Activated CD4-positive, alpha-beta T cell treated with anti-CD3 and anti-CD28 coated beads for 24 hours (primary cell): ENCODE results near the gene MUC5AC.
"Not testable (repeated sequence)": the region's sequence is repeated elsewhere in the genome, so short reads cannot be mapped to it uniquely, and the experiment has no call there.

Source experiments
- DNase-seq, 2 donors: peaks; one replicate each; pipeline ENCODE4 v3.0.0-alpha.2; 2020; ENCODE audit warnings: low read depth in 2 of 2

The MUC5AC gene, protein sequence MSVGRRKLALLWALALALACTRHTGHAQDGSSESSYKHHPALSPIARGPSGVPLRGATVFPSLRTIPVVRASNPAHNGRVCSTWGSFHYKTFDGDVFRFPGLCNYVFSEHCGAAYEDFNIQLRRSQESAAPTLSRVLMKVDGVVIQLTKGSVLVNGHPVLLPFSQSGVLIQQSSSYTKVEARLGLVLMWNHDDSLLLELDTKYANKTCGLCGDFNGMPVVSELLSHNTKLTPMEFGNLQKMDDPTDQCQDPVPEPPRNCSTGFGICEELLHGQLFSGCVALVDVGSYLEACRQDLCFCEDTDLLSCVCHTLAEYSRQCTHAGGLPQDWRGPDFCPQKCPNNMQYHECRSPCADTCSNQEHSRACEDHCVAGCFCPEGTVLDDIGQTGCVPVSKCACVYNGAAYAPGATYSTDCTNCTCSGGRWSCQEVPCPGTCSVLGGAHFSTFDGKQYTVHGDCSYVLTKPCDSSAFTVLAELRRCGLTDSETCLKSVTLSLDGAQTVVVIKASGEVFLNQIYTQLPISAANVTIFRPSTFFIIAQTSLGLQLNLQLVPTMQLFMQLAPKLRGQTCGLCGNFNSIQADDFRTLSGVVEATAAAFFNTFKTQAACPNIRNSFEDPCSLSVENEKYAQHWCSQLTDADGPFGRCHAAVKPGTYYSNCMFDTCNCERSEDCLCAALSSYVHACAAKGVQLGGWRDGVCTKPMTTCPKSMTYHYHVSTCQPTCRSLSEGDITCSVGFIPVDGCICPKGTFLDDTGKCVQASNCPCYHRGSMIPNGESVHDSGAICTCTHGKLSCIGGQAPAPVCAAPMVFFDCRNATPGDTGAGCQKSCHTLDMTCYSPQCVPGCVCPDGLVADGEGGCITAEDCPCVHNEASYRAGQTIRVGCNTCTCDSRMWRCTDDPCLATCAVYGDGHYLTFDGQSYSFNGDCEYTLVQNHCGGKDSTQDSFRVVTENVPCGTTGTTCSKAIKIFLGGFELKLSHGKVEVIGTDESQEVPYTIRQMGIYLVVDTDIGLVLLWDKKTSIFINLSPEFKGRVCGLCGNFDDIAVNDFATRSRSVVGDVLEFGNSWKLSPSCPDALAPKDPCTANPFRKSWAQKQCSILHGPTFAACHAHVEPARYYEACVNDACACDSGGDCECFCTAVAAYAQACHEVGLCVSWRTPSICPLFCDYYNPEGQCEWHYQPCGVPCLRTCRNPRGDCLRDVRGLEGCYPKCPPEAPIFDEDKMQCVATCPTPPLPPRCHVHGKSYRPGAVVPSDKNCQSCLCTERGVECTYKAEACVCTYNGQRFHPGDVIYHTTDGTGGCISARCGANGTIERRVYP (N-terminal part only)

DNA sequence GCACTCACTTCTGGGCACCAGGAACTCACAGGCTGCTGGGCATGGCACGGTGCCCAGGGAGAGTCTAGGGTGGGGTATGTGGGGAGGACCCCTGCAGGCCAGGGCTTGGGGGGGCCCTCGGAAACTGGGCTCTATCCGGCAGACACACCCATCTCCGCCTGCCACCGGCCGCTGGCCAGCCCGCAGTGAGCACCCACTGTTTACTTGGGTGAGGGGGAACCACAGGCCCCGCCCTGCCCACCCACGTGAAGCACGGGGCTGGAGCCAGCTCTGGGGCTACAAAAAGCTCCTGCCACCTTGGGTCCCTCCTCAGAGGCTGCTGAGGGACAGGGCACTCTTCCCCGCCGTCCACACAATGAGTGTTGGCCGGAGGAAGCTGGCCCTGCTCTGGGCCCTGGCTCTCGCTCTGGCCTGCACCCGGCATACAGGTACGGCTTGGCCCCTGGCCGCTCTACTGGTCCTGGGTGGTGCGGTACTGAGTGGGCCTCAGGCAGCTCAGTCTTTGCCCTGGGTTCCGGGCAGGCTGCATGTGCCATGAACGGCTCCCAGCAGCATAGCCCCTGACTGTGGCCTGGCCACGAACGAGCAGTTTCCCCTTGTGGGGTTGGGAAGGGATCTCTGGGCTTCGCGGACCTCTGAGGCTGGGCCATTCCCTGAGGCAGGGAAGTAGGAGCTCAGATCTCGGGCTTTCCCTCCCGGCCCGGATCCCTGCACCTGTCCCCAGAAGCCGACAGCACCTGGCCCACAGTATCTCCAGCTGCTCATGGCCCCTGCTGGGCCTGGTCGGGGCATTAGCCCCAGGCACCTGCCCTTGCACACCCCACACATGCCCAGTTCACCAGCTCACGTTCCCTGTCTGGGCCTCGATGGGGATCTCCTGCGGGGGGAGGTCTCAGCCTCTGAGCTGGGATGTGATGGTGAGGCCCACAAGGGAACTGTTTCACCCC lies at the start of gene MUC5AC:
Gene MUC5AC (plus strand): TSS at position 309 of the 947 bp plus-strand sequence. CDS start 47 bp downstream, at position 356.
- no peak for DNase-seq

DNA sequence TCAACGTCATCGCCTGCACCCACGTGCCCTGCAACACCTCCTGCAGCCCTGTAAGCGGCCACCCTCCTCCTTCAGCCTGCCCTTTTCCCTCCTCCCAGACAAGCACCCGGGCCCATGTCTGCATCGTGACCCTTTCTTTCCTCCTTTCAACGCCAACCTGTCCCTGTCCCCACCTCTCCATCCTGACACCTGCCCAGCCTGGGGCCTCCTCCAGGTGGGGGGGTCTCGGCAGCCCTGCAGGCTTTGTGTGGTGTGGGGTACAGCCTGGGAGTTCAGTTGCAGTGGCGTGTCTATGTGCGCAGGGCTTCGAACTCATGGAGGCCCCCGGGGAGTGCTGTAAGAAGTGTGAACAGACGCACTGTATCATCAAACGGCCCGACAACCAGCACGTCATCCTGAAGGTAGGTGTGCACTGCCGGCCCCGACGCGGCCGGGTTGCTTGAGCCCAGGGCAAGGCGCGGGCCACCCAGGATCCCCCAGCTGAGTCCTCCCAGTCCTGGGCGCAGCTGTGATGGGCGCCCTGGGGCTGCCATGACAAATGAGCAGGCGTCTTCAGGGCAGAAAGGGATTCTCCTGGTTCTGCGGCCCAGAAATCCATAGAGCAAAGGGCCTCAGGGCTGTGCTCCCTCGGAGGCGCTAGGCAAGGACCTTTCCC lies 49.4 kb upstream of the MUC5AC start:
- DNase-seq = no peak

DNA sequence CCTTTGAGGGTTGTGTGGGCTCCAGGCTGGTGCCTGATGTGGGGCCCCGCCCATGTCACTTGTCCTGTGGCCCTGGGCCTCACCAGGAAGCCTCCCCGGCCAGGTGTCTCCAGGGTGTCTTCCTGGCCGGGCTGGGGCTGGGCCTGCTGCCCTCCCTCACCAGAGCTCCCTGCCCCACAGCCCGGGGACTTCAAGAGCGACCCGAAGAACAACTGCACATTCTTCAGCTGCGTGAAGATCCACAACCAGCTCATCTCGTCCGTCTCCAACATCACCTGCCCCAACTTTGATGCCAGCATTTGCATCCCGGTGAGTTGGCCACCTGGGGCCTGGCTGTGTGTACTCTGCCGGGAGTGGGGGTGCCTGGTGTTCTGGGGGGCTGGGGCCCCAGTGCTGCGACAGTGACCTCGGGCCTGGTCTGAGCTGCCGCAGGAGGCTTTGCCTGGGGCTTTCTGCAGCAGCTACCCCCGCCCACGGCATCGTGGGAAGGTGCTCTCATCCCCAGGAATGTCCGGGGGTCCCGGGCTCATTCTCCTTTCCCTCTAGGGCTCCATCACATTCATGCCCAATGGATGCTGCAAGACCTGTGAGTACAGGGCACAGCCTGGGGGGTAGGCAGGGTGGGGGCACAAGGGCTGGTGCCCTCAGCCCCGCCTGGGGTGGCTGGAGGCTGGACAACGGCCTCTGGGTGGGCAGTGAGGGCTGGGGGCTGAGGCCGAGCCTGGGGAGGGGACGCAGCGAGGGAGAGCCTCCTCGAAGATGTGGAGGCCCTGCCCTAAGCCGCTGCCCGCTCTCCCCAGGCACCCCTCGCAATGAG lies 48.4 kb upstream of the MUC5AC start:
- DNase-seq = no peak

DNA sequence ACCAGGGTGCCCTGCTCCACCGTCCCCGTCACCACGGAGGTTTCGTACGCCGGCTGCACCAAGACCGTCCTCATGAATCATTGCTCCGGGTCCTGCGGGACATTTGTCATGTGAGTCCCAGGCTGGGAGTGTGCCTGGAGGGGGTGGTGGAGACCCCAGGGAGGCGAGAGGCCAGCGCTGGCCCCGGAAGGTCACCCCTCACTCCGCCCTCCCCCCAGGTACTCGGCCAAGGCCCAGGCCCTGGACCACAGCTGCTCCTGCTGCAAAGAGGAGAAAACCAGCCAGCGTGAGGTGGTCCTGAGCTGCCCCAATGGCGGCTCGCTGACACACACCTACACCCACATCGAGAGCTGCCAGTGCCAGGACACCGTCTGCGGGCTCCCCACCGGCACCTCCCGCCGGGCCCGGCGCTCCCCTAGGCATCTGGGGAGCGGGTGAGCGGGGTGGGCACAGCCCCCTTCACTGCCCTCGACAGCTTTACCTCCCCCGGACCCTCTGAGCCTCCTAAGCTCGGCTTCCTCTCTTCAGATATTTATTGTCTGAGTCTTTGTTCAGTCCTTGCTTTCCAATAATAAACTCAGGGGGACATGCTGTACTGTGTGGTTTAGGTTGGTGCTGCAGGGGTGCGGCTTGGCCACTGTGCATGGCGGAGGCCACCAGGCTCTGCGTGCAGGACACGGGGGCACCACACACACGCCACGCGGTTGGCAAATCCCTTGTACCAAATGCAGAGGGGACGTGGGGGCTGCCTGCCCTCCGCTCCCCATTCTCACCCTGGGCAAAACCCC lies 47.6 kb upstream of the MUC5AC start:
- DNase-seq = no peak

DNA sequence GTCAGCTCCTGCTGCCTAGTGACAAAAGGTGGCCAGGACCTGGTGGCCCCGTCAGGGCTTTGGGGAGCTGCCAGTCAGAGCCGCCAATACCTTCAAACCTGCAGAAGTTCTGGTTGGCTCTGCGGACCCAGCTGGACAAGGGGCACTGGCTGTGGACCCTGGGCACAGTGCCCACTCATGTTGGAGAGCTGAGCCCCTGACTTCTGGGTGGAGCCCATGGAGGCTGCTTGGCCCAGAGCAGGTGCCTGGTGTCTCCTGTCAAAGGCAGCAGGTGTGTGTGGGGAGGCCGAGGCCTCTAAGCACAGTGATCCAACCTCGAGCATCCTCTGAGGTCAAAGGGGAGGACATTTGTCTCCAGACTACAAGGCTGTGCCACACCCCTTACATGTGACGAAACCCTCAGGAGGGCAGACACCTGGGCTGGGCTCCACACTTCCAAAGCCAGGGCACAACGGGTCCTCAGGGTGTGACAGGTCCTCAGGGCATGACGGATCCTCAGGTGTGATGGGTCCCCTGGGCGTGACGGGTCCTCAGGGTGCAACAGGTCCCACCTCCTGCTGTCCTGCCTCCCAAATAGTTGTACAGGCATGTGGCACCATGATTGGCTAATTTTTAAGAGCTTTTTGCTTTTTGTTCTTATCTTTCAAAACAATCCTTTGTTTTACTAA lies 46.1 kb upstream of the MUC5AC start:
- DNase-seq = no peak

DNA sequence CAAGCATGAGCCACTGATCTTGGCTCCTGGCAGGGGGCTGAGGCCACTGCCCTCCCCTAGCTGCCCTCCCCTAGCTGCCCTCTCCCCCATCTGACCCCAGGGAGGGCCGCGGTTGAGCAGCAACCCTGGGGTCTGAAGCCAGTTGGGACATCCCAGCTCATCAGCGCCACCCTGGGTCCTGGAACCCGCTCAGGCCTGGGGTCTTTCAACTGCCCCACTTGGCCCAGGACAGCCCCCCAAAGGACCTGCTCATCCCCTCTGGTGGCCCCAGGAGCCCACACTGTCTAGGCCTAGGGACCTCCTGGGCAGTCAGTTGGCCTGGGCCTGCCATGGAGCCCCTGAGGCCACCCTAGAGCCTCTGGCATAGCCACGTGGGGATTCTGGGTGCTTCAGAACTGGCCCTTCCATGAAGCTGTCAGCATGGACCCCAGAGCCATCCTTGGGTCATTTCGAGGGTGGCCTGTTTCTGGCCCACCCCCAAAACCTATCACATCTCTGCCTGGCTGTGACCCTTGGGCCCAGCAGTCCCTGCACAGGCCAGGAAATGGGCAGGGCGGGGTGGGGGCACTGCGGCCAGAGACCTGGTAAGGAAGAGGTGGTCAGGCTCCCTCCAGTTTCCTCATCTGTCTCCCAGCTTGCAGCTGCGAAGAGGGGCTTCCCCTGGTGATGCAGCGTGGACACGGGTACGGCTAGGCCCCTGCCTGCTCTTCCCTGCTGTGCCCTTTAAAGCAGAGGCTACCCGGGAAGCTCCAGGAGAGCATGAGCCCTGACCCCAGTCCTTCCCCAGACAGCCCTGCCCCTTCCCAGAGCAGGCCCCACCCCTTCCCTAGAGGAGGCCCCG lies 45.2 kb upstream of the MUC5AC start:
- no peak for DNase-seq

DNA sequence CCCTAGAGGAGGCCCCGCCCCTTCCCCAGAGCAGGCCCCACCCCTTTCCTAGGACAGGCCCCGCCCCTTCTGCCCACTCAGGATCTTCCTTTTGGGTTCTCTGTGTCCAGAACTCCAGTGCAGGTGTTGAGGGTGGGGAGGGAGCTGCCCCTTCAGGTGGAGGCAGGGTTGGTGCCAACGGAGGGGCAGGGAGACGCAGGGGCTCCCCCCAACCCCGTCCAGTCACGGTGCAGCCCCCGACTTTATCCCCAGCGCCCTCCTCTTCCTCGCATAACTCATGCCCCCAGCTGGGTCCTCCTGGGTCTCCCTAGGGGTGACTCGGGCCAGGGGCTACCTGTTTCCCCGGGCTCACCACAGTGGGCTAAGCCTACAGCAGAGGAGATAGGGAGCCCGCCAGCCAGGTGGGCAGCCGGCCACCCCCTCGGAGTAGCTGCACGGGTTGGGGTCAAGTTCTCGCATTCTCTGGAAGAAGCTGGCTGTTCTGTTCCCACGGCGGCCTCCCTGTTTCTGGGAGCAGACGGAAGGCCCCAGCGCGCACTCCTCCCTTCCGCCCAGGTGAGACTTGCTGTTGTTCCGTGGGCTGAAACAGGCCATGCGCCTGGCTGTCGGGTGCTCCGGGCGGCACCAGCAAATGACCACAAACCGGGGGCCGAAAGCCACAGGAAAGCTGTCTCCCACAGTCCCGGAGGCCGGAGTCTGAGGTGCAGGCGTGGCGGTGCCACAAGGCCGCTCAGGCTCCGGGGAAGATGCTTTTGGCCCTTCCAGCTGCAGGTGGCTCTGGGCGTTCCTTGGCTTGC lies 44.1 kb upstream of the MUC5AC start:
- DNase-seq = no peak

DNA sequence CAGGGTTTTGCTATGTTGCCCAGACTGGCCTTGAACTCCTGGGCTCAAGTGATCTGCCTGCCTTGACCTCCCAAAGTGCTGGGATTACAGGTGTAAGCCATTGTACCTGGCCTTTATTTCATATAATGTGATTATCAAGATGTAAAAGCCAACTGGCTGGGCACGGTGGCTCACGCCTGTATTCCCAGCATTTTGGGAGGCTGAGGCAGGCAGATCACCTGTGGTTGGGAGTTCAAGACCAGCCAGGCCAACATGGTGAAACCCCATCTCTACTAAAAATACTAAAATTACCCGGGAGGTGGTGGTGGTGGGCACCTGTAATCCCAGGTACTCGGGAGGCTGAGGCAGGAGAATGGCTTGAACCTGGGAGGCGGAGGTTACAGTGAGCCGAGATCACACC lies 42.5 kb upstream of the MUC5AC start:
- not testable (repeated sequence) for DNase-seq

DNA sequence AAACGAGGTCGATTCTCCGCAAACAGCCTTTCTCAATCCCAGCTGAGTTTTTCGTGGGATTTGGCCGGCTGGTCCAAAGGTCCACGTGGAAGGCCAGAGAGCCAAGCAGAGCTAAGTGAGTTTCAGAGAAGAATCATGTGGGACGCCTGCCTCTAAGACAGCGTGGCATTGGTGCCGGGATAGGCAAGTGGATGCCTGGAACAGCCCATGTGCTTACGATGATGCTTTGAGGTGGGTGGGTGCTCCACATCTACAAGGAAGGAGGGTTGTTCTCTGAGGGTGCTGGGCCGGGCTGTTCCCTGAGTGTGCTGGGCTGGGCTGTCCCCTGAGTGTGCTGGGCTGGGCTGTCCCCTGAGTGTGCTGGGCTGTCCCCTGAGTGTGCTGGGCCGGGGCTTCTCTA lies 41.6 kb upstream of the MUC5AC start:
- no peak for DNase-seq

DNA sequence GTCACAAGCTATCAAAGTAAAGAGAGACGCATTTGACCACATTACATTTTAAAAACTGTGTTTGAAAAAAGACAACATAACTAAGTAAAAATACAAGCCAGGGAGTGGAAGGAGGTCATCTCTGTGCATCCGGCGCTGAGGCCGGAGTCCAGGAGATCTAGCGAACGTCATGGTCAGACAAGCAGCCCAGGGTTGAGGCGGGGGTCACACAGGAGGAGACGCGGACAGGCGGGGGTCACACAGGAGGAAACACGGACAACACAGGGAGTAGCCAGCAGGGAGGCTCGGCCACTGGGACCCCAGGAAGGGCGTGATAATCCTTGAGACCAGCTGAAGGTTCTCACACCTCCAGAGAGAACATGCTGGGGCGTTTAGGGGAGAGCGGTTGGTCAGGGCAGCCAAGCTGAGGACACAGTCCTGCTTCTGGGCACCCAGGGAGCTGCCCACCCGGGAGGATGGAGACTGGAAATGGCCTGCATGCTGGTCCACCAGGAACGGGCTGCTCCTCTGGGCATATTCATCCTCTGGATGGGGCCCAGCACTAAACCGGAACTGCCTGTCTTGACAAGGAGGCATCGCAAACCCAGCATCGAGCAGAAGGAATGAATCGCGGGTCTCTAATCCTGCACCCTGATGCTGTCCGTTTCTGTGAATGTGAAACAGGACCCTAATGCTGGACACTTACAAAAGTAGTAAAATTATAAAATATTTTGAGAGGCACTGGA lies 40.9 kb upstream of the MUC5AC start:
- DNase-seq = no peak

DNA sequence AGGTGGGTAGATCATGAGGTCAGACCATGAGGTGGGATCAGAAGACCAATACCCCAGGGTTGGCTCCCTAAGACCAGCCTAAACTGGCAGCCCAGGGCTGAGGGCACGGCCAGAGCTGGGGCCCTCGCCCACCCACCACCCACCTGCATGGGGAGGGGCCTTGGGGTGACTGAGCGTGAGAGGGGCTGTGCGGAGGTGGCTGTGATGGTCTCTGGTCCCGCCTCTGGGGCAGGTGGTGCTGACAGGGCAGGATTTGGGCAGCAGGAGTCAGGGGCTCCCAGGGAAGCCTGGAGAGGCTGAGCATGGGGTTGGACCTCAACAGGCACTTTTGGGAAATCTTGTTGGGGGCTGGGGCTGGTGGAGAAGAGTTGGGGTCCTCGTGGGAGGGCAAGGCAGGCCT lies 39.8 kb upstream of the MUC5AC start:
- no peak for DNase-seq

DNA sequence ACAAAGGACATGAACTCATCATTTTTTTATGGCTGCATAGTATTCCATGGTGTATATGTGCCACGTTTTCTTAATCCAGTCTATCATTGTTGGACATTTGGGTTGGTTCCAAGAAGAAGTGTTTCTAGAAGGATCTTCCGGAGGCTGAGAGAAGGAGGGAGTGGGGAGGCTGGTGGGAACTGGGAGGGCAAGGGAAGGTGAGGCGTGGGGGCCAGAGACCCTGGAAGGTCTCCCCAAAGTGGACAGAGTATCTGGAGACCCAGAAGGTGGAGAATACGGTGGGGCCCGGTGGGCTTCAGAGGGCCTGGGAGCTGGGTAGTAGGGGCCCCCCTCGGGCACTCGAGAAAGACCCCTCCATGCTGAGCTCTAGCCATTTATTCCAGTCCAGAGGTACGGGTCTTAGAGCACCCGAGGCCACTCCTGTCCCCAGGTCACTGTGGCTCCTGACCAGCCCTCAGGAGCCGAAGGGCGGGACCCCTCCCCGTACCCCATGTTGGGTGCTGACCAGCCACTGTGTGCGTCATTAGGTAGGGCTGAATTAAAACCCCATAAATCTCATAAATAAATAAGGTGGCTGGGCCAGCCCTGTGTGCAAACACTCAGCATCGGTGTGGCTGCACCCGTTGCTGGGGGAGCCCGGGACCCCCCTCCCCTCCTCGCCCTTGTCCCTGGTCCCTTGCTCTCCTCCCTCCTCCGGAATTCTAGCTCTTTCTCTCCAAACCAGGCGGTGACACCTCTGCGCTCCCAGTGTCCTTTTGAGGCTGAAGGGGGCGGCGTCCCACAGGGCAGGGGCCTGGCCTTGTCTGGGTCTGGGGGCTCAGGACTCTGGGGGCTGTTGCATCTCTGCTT lies 38.8 kb upstream of the MUC5AC start:
- no peak for DNase-seq

DNA sequence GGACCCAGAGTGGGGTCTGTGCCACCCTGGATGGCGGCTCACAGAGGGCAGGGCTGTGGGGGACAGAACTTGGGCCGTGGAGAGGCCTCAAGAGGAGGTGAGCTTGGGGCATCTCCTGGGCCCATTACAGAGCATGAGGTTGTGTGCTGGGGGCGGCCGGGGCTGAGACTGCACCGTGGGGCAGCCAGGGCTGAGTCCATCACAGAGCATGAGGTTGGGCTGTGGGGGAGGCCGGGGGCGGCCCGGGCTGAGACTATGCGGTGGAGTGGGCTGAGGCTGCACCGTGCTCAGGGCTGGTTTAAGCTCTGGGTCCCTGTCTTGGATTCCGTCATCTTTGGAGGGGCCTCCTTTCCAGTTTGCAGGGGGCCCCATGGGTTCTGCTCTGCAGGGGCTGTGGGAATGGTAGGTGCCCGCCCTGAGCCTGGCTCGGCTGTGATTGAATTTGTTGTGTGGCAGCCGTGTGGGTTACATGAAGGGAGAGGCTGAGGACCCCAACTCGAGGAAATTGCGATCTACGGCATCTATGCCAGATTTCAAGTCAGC lies 38.1 kb upstream of the MUC5AC start:
- DNase-seq = no peak
